IMR-90 (cell line): ENCODE measurements around the gene FLNA.

Source experiments
- BHLHE40 ChIP-seq: fragments of 150-350 bp; IDR thresholded peaks from 2 replicates; pipeline ENCODE4 v1.6.1; 2016; ENCODE audit warnings: mild to moderate bottlenecking, low read depth, low read length
- CEBPB ChIP-seq: IDR thresholded peaks from 2 replicates; pipeline ENCODE4 v1.6.1; 2012; ENCODE audit warnings: low read depth, low read length, improper control_type of control experiment
- CTCF ChIP-seq: conservative IDR thresholded peaks from 2 replicates; pipeline ENCODE4 v1.5.1; 2012; ENCODE audit warnings: mild to moderate bottlenecking, low read depth, low read length, improper control_type of control experiment
- ELK1 ChIP-seq: fragments of 150-350 bp; IDR thresholded peaks from 2 replicates; pipeline ENCODE4 v1.6.1; 2016; ENCODE audit warnings: low read depth, mild to moderate bottlenecking, low read length, moderate library complexity, borderline replicate concordance
- MAZ ChIP-seq: IDR thresholded peaks from 2 replicates; pipeline ENCODE4 v1.6.1; 2012; ENCODE audit warnings: low read depth, mild to moderate bottlenecking, low read length, improper control_type of control experiment, moderate library complexity, borderline replicate concordance
- MXI1 ChIP-seq: IDR thresholded peaks from 2 replicates; pipeline ENCODE4 v1.6.1; 2012; ENCODE audit warnings: low read depth, mild to moderate bottlenecking, low read length, moderate library complexity, borderline replicate concordance
- POLR2A ChIP-seq: IDR thresholded peaks from 2 replicates; pipeline ENCODE4 v1.6.1; 2012; ENCODE audit warnings: mild to moderate bottlenecking, low read depth, low read length
- USF2 ChIP-seq: fragments of 150-350 bp; IDR thresholded peaks from 2 replicates; pipeline ENCODE4 v1.6.1; 2017; ENCODE audit warnings: mild to moderate bottlenecking, antibody characterized with exemption, low read length, low read depth

GRCh38 chrX:154380787-154381186 is 6.4 kb upstream of the FLNA start:
- TF ChIP-seq CTCF (no peak), USF2 (no peak), ELK1 (no peak), CEBPB (no peak), MXI1 (no peak), POLR2A (no peak), BHLHE40 (no peak), MAZ (no peak)
